GM19324 (cell line): ENCODE measurements around the gene MSMO1.

Source experiments
- ATAC-seq: cut with Tn5 transposase; IDR thresholded peaks from one replicate; pipeline ENCODE4 v1.9.1; 2021; ENCODE audit warnings: mild to moderate bottlenecking, moderate library complexity; ENCODE audit not compliant: unreplicated experiment, low FRiP score

MSMO1 gene

GRCh38 chr4:165359506-165359905 is 32.0 kb downstream of the MSMO1 start:
- ATAC-seq: no peak

- ATAC-seq: no peak
These were observed 32.7 kb downstream of the MSMO1 start for GRCh38 chr4:165360041-165360695.

GRCh38 chr4:165360985-165361670 is 33.7 kb downstream of the MSMO1 start:
- ATAC-seq: no peak

- no peak for ATAC-seq
These were observed 34.3 kb downstream of the MSMO1 start for GRCh38 chr4:165361810-165362209.

- no peak for ATAC-seq
These were observed 37.1 kb downstream of the MSMO1 start for GRCh38 chr4:165364452-165365080.

- ATAC-seq: no peak
These were observed 39.6 kb downstream of the MSMO1 start for GRCh38 chr4:165367040-165367439.

- no peak for ATAC-seq
These were observed 40.6 kb downstream of the MSMO1 start for GRCh38 chr4:165368114-165368513.

- ATAC-seq: no peak
These were observed 41.1 kb downstream of the MSMO1 start for GRCh38 chr4:165368567-165368966.

GRCh38 chr4:165369522-165369921 is 42.1 kb downstream of the MSMO1 start:
- ATAC-seq: no peak

- ATAC-seq: no peak
These were observed 43.1 kb downstream of the MSMO1 start for GRCh38 chr4:165370530-165370929.

GRCh38 chr4:165375465-165375864 is 48.0 kb downstream of the MSMO1 start:
- ATAC-seq: no peak

- no peak for ATAC-seq
These were observed 50.9 kb downstream of the MSMO1 start for GRCh38 chr4:165378398-165378744.

GRCh38 chr4:165378745-165379677 is 51.5 kb downstream of the MSMO1 start, which contains the start of gene CPE:
Gene CPE (plus strand): TSS chr4:165379008. CDS start chr4:165379222, 214 bp downstream.
- peak; percentile 90 for ATAC-seq

- no peak for ATAC-seq
These were observed 52.2 kb downstream of the MSMO1 start for GRCh38 chr4:165379678-165380064.

- ATAC-seq: no peak
These were observed 53.3 kb downstream of the MSMO1 start for GRCh38 chr4:165380805-165381204.

GRCh38 chr4:165381821-165382373 is 54.4 kb downstream of the MSMO1 start:
- no peak for ATAC-seq

GRCh38 chr4:165382640-165383039 is 55.2 kb downstream of the MSMO1 start:
- no peak for ATAC-seq

GRCh38 chr4:165383591-165384073 is 56.2 kb downstream of the MSMO1 start:
- ATAC-seq: no peak

- ATAC-seq: no peak
These were observed 56.7 kb downstream of the MSMO1 start for GRCh38 chr4:165384186-165384585.

GRCh38 chr4:165384598-165384997 is 57.1 kb downstream of the MSMO1 start:
- no peak for ATAC-seq
